K562 (cell line): ENCODE results near the gene FKBP8. TPM values are rescaled to one million over a fixed set of nuclear protein-coding genes. Genes with fewer than 3 reads are reported as not detected.
A peak's percentile ranks its signal among the peaks of the same experiment; 100 is the strongest.

Experiments used
- ATF7 ChIP-seq: fragments of 450-650 bp; IDR thresholded peaks from 2 replicates; pipeline ENCODE4 v1.7.1; 2014; ENCODE audit warnings: mild to moderate bottlenecking, moderate library complexity
- BRCA1 ChIP-seq, 2 experiments: fragments of 450-650 bp in 1 of 2; sonication (generic) in 1 of 2; formaldehyde crosslinking in 1 of 2; IDR thresholded peaks; 2 replicates each; pipeline versions ENCODE4 v1.5.0 to v1.6.1; 2017 to 2020; ENCODE audit warnings: mild to moderate bottlenecking in 1 of 2, missing genetic modification reagents in 1 of 2
- EZH2 ChIP-seq: IDR thresholded peaks from 2 replicates; pipeline ENCODE4 v1.6.1; 2012; ENCODE audit warnings: low read depth, mild to moderate bottlenecking, inconsistent platforms, low read length, borderline replicate concordance
- FIP1L1 ChIP-seq: fragments of 200-400 bp; formaldehyde crosslinking; IDR thresholded peaks from 2 replicates; pipeline ENCODE4 v1.6.1; 2018; ENCODE audit warnings: mild to moderate bottlenecking, low read depth, low read length; ENCODE audit not compliant: poor library complexity, severe bottlenecking
- KDM4B ChIP-seq, 2 experiments: fragments of 450-650 bp in 1 of 2; sonication (generic) in 1 of 2; IDR thresholded peaks; 2 replicates each; pipeline ENCODE4 v1.6.1; 2016 to 2017; ENCODE audit warnings: borderline replicate concordance in 2 of 2, antibody characterized with exemption in 1 of 2, low read depth in 1 of 2, mild to moderate bottlenecking in 1 of 2
- LARP7 ChIP-seq: fragments of 450-650 bp; IDR thresholded peaks from 2 replicates; pipeline ENCODE4 v1.6.1; 2016
- LEF1 ChIP-seq: fragments of 450-650 bp; IDR thresholded peaks from 2 replicates; pipeline ENCODE4 v1.6.1; 2016; ENCODE audit warnings: mild to moderate bottlenecking
- NCOA2 ChIP-seq, 2 experiments: fragments of 450-650 bp; IDR thresholded peaks; 2 replicates each; pipeline ENCODE4 v1.6.1; 2018; ENCODE audit warnings: mild to moderate bottlenecking in 2 of 2, moderate library complexity in 1 of 2; ENCODE audit not compliant: partially characterized antibody in 2 of 2
- THRAP3 ChIP-seq: fragments of 450-650 bp; IDR thresholded peaks from 2 replicates; pipeline ENCODE4 v1.6.1; 2016; ENCODE audit warnings: mild to moderate bottlenecking, inconsistent platforms, borderline replicate concordance
- ZNF224 ChIP-seq: sonication (generic); formaldehyde crosslinking; IDR thresholded peaks from 2 replicates; pipeline ENCODE4 v1.8.0; 2022; ENCODE audit warnings: mild to moderate bottlenecking, missing genetic modification reagents
- ZNF24 ChIP-seq: fragments of 450-650 bp; IDR thresholded peaks from 2 replicates; pipeline ENCODE4 v1.6.1; 2016
- ZNF785 ChIP-seq: fragments of 250-450 bp; sonication (Bioruptor Pico); IDR thresholded peaks from 2 replicates; pipeline ENCODE4 v1.4.0; 2020; ENCODE audit warnings: mild to moderate bottlenecking
- ZSCAN29 ChIP-seq: fragments of 450-650 bp; IDR thresholded peaks from 2 replicates; pipeline ENCODE4 v1.6.1; 2017
- polyA plus RNA-seq, 8 experiments: library from polyadenylated mRNA; depleted of rRNA in 4 of 8; stranded (reverse) in 5 of 8; unstranded in 3 of 8; fragments of >200 nt; fragmentation: Nextera tagmentation in 2 of 8; fragmentation: Illumina TruSeq in 1 of 8; extraction: Ambion mirVana in 2 of 8; extraction: Trizol in 1 of 8; gene quantifications; 2 replicates each; pipeline versions ENCODE4 v1.2.1 to v1.2.3, GENCODE V29; 2011 to 2014; ENCODE audit warnings: inconsistent platforms in 1 of 8, missing spikeins in 1 of 8
- total RNA-seq, 7 experiments: library from RNA; depleted of rRNA in 6 of 7; stranded (reverse); fragments of >200 nt in 6 of 7; fragmentation: Illumina TruSeq in 2 of 7; extraction: Trizol in 2 of 7; gene quantifications; 2 replicates each; pipeline versions ENCODE4 v1.2.1 to v1.2.3, GENCODE V29; 2011 to 2021; ENCODE audit warnings: low replicate concordance in 1 of 7
- TF ChIP-seq, protein P1 (sequence below): IDR thresholded peaks from 2 replicates; pipeline ENCODE4 v1.6.1; 2011; ENCODE audit warnings: borderline replicate concordance, low read depth, mild to moderate bottlenecking, moderate library complexity, low read length; ENCODE audit not compliant: insufficient read depth, poor library complexity, severe bottlenecking
- TF ChIP-seq, protein P2 (sequence below), 2 experiments: fragments of 450-650 bp in 1 of 2; IDR thresholded peaks; 2 replicates each; pipeline ENCODE4 v1.6.1; 2011 to 2017; ENCODE audit warnings: low read depth in 2 of 2, antibody characterized with exemption in 1 of 2, borderline replicate concordance in 1 of 2, low read length in 1 of 2, mild to moderate bottlenecking in 1 of 2, mixed read lengths in 1 of 2; ENCODE audit not compliant: control insufficient read depth in 1 of 2
- TF ChIP-seq, protein P3 (sequence below): fragments of 450-650 bp; IDR thresholded peaks from 2 replicates; pipeline ENCODE4 v1.7.1; 2018; ENCODE audit warnings: mild to moderate bottlenecking, low read depth; ENCODE audit not compliant: partially characterized antibody

FKBP8 gene
- total and polyA plus RNA-seq, 9 of the 15 experiments (the other 6 are each of a cell fraction or from before 2014, with no cell fraction given) = 0.46 to 236 (median 104) TPM

DNA sequence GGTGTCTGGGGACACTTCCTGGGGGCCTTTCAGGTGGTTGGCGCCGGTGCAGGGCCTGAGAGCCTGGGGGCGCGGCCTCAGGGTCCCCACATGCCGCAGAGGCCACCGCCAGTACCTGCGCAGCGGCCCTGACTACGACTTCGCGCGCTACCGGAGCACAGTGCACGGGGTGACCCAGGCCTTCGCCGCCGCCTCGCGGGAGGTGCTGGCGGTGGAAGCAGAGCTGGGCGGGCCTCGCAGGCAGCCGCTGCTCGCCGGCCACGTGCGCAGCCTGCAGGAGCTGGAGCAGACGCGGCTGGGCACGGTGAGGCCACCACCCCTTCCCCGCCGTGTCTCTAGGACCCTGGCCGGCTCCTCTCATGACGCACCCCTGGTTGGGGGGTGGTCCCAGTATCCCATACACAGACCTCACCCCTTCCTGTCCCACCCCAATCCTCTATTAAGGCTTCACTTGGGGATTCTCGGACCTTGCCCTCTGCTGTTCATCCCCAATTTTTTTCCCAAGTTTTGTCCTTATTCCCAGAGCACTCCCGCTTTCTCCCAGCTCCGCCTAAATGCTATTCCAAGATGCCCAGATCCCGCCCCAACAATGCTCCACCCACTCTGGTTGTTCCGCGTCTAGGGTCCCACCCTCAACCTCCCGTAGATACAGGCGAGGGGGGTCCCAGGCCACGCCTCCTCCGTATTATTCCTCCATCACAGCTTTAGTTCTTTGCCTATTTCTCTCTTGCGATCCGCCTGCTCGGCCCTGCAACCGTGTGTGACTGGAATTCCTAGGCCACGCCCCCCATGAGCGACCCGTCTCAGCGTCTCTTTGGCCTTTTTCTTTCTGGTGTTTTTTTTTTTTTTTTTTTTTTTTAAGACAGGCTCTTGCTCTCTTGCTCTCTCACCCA lies 46.3 kb upstream of the FKBP8 start (continued):
- TF ChIP-seq, protein P1, sequence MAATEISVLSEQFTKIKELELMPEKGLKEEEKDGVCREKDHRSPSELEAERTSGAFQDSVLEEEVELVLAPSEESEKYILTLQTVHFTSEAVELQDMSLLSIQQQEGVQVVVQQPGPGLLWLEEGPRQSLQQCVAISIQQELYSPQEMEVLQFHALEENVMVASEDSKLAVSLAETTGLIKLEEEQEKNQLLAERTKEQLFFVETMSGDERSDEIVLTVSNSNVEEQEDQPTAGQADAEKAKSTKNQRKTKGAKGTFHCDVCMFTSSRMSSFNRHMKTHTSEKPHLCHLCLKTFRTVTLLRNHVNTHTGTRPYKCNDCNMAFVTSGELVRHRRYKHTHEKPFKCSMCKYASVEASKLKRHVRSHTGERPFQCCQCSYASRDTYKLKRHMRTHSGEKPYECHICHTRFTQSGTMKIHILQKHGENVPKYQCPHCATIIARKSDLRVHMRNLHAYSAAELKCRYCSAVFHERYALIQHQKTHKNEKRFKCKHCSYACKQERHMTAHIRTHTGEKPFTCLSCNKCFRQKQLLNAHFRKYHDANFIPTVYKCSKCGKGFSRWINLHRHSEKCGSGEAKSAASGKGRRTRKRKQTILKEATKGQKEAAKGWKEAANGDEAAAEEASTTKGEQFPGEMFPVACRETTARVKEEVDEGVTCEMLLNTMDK = peak; percentile 82
- TF ChIP-seq LARP7 (0 out of 2 replicates have a peak, but pooled peaks have one; percentile 4), EZH2 (no peak), THRAP3 (no peak), NCOA2 (IDR thresholded peaks at IDR 0.05; ENCODE audit: partially characterized antibody in 2 of 2) (no peak), FIP1L1 (no peak), ZNF785 (CRISPR knock-in tag) (no peak), BRCA1 (IDR thresholded peaks at IDR 0.05) (no peak), BRCA1 (CRISPR knock-in tag; IDR thresholded peaks at IDR 0.05) (no peak), ZNF224 (CRISPR knock-in tag) (no peak), ZSCAN29 (no peak), ATF7 (no peak), LEF1 (no peak), KDM4B (IDR thresholded peaks at IDR 0.05; ENCODE audit: borderline replicate concordance in 2 of 2, low read depth in 1 of 2) (peak in 1 of 2 experiments; percentile 47; a peak in 1 of 4 replicates), ZNF24 (no peak)
- TF ChIP-seq, protein P2, sequence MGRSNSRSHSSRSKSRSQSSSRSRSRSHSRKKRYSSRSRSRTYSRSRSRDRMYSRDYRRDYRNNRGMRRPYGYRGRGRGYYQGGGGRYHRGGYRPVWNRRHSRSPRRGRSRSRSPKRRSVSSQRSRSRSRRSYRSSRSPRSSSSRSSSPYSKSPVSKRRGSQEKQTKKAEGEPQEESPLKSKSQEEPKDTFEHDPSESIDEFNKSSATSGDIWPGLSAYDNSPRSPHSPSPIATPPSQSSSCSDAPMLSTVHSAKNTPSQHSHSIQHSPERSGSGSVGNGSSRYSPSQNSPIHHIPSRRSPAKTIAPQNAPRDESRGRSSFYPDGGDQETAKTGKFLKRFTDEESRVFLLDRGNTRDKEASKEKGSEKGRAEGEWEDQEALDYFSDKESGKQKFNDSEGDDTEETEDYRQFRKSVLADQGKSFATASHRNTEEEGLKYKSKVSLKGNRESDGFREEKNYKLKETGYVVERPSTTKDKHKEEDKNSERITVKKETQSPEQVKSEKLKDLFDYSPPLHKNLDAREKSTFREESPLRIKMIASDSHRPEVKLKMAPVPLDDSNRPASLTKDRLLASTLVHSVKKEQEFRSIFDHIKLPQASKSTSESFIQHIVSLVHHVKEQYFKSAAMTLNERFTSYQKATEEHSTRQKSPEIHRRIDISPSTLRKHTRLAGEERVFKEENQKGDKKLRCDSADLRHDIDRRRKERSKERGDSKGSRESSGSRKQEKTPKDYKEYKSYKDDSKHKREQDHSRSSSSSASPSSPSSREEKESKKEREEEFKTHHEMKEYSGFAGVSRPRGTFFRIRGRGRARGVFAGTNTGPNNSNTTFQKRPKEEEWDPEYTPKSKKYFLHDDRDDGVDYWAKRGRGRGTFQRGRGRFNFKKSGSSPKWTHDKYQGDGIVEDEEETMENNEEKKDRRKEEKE (IDR thresholded peaks at IDR 0.05; ENCODE audit: borderline replicate concordance in 1 of 2, control insufficient read depth in 1 of 2, low read depth in 2 of 2, low read length in 1 of 2) = 0 out of 4 replicates have a peak, but pooled peaks of 1 of the 2 experiments have one; percentile 24
- TF ChIP-seq, protein P3, sequence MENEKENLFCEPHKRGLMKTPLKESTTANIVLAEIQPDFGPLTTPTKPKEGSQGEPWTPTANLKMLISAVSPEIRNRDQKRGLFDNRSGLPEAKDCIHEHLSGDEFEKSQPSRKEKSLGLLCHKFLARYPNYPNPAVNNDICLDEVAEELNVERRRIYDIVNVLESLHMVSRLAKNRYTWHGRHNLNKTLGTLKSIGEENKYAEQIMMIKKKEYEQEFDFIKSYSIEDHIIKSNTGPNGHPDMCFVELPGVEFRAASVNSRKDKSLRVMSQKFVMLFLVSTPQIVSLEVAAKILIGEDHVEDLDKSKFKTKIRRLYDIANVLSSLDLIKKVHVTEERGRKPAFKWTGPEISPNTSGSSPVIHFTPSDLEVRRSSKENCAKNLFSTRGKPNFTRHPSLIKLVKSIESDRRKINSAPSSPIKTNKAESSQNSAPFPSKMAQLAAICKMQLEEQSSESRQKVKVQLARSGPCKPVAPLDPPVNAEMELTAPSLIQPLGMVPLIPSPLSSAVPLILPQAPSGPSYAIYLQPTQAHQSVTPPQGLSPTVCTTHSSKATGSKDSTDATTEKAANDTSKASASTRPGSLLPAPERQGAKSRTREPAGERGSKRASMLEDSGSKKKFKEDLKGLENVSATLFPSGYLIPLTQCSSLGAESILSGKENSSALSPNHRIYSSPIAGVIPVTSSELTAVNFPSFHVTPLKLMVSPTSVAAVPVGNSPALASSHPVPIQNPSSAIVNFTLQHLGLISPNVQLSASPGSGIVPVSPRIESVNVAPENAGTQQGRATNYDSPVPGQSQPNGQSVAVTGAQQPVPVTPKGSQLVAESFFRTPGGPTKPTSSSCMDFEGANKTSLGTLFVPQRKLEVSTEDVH = no peak
